Lower lobe of right lung (tissue), 2 donors: Measurements from ENCODE around the gene SOAT2. TPM values are rescaled to one million over a fixed set of nuclear protein-coding genes. Genes with fewer than 3 reads are reported as not detected.

Experiments
- ATAC-seq, 2 donors: fragments of 200-7000 bp; cut with Tn5 transposase; one replicate each; pipeline ENCODE4 v1.9.1; 2020 to 2022; ENCODE audit warnings: mild to moderate bottlenecking in 2 of 2, moderate library complexity in 2 of 2
- DNase-seq: peaks from one replicate; pipeline ENCODE4 v3.0.0-alpha.2; 2020
- H3K27ac ChIP-seq: fragments of 200-600 bp; one replicate; pipeline ENCODE4 v1.8.0; 2022
- H3K27me3 ChIP-seq: fragments of 200-600 bp; one replicate; pipeline ENCODE4 v1.8.0; 2022; ENCODE audit warnings: low read depth
- H3K36me3 ChIP-seq: fragments of 200-600 bp; one replicate; pipeline ENCODE4 v1.8.0; 2022; ENCODE audit warnings: mild to moderate bottlenecking
- H3K4me1 ChIP-seq: fragments of 200-600 bp; one replicate; pipeline ENCODE4 v1.8.0; 2022
- H3K4me3 ChIP-seq: fragments of 200-600 bp; one replicate; pipeline ENCODE4 v1.8.0; 2022; ENCODE audit warnings: mild to moderate bottlenecking
- H3K9me3 ChIP-seq: fragments of 200-600 bp; one replicate; pipeline ENCODE4 v1.8.0; 2022
- intact Hi-C: fragments of 100-400 bp; cut with DNase I; formaldehyde crosslinking; loops from one replicate; pipeline ENCODE4 v1.11.0; 2022
- long read RNA-seq: library from polyadenylated mRNA; unstranded; transcript quantifications from one replicate; pipeline ENCODE4 v2.0.0, GENCODE V29; 2021
- total RNA-seq: library from RNA; stranded (reverse); fragmentation: NEBNext Ultra II Directional; extraction: Animal tissue kit (Norgen Biotek cat#: 25700); gene quantifications from one replicate; pipeline ENCODE4 v1.2.1, GENCODE V29; 2021
- TF ChIP-seq, protein P1 (sequence below): fragments of 200-600 bp; IDR thresholded peaks from one replicate; pipeline ENCODE4 v1.8.0; 2022; ENCODE audit warnings: antibody characterized with exemption, mild to moderate bottlenecking
- donor health status: DM: no; HTN: yes; CAD: no; lungs with severe emphysema.

Gene SOAT2, protein sequence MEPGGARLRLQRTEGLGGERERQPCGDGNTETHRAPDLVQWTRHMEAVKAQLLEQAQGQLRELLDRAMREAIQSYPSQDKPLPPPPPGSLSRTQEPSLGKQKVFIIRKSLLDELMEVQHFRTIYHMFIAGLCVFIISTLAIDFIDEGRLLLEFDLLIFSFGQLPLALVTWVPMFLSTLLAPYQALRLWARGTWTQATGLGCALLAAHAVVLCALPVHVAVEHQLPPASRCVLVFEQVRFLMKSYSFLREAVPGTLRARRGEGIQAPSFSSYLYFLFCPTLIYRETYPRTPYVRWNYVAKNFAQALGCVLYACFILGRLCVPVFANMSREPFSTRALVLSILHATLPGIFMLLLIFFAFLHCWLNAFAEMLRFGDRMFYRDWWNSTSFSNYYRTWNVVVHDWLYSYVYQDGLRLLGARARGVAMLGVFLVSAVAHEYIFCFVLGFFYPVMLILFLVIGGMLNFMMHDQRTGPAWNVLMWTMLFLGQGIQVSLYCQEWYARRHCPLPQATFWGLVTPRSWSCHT
- total RNA-seq, result not detected
- long read RNA-seq, result 0 reads

GRCh38 chr12:53102883-53103807 is at the start of gene SOAT2:
Gene SOAT2, plus strand, starts transcription at chr12:53103486. Its CDS starts 92 bp downstream, at chr12:53103578.
- Histone ChIP-seq H3K4me1 (peaks cover 33% of the 10 kb centered on the region), H3K27ac (no peak within 1 kb of the TSS), H3K36me3 (no peaks in the 10 kb centered on the region), H3K9me3 (no peaks in the 10 kb centered on the region), H3K4me3 (no peak within 1 kb of the TSS), H3K27me3 (no peaks in the 10 kb centered on the region)
- TF ChIP-seq, protein P1, sequence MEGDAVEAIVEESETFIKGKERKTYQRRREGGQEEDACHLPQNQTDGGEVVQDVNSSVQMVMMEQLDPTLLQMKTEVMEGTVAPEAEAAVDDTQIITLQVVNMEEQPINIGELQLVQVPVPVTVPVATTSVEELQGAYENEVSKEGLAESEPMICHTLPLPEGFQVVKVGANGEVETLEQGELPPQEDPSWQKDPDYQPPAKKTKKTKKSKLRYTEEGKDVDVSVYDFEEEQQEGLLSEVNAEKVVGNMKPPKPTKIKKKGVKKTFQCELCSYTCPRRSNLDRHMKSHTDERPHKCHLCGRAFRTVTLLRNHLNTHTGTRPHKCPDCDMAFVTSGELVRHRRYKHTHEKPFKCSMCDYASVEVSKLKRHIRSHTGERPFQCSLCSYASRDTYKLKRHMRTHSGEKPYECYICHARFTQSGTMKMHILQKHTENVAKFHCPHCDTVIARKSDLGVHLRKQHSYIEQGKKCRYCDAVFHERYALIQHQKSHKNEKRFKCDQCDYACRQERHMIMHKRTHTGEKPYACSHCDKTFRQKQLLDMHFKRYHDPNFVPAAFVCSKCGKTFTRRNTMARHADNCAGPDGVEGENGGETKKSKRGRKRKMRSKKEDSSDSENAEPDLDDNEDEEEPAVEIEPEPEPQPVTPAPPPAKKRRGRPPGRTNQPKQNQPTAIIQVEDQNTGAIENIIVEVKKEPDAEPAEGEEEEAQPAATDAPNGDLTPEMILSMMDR, result no peak
- no peak for DNase-seq
- ATAC-seq, result no peak
- intact Hi-C loops, result no loop called here

GRCh38 chr12:53054112-53054878 is 49.0 kb upstream of the SOAT2 start:
- H3K4me3 ChIP-seq, result peak overlapping the region; percentile 83
- peaks cover 66% of the 10 kb centered on the region for H3K36me3 ChIP-seq
- TF ChIP-seq, protein P1, result no peak
- DNase-seq, result peak; percentile 95
- ATAC-seq, result peak; percentile 87 to 89
- peak overlapping the region; percentile 97 for H3K27ac ChIP-seq
- H3K9me3 ChIP-seq, result no peaks in the 10 kb centered on the region
- intact Hi-C loops, result no loop called here
- H3K27me3 ChIP-seq, result no peaks in the 10 kb centered on the region
- H3K4me1 ChIP-seq, result peaks cover 61% of the 10 kb centered on the region

- TF ChIP-seq, protein P1, result no peak
- ATAC-seq, result no peak
- DNase-seq, result peak; percentile 46
- Histone ChIP-seq H3K9me3 (no peaks in the 10 kb centered on the region), H3K27me3 (no peaks in the 10 kb centered on the region), H3K4me1 (peaks cover 68% of the 10 kb centered on the region), H3K4me3 (no peak overlapping the region), H3K36me3 (peaks cover 80% of the 10 kb centered on the region), H3K27ac (no peak overlapping the region)
- intact Hi-C loops, result no loop called here
These were observed 47.6 kb upstream of the SOAT2 start for GRCh38 chr12:53055471-53056266.

- no peak overlapping the region for H3K27ac ChIP-seq
- peaks cover 86% of the 10 kb centered on the region for H3K36me3 ChIP-seq
These were observed 47.0 kb upstream of the SOAT2 start for GRCh38 chr12:53056296-53056695.

More at GRCh38 chr12:53056296-53056695, 47.0 kb upstream of the SOAT2 start:
- TF ChIP-seq, protein P1, result no peak
- intact Hi-C loops, result no loop called here
- peaks cover 68% of the 10 kb centered on the region for H3K4me1 ChIP-seq
- DNase-seq (peak; percentile 31), ATAC-seq (no peak)
- no peaks in the 10 kb centered on the region for H3K9me3 ChIP-seq
- H3K27me3 ChIP-seq, result no peaks in the 10 kb centered on the region
- H3K4me3 ChIP-seq, result no peak overlapping the region
